Raji (cell line): Measurements from ENCODE around the gene TTLL13.

Experiments
- POLR2A ChIP-seq: IDR thresholded peaks from 2 replicates; pipeline ENCODE4 v1.6.1; 2011; ENCODE audit warnings: low read depth, low read length, control low read depth; ENCODE audit not compliant: insufficient read depth

TTLL13 gene

GRCh38 chr15:90227336-90227735 is 22.0 kb upstream of the TTLL13 start:
- no peak for TF ChIP-seq POLR2A

- TF ChIP-seq POLR2A = 0 out of 2 replicates have a peak, but pooled peaks have one; percentile 16
Measured at GRCh38 chr15:90227816-90228772, 21.3 kb upstream of the TTLL13 start.

GRCh38 chr15:90228960-90229359 is 20.4 kb upstream of the TTLL13 start:
- TF ChIP-seq POLR2A = no peak

GRCh38 chr15:90230071-90230494 is 19.3 kb upstream of the TTLL13 start:
- no peak for TF ChIP-seq POLR2A

DNA sequence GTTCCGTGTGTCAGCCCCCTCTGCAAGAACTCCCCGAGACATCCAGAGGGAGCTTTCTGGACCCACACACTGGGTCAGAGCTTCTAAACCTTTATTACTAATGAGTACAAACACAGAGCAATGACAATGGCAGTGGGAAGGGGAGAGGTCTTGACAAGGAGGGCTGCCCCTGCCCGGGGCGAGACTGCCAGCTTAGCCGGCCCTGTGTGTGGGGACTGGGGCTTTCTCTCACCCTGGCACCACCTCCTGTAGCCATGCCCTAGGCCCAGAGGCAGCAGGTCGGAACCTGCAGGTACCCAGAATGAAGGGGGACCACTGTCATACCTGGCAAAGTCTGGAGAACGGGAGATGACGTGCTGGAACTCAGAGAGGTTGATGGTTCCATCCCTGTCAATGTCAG is 18.7 kb upstream of the TTLL13 start:
- TF ChIP-seq POLR2A = no peak

DNA sequence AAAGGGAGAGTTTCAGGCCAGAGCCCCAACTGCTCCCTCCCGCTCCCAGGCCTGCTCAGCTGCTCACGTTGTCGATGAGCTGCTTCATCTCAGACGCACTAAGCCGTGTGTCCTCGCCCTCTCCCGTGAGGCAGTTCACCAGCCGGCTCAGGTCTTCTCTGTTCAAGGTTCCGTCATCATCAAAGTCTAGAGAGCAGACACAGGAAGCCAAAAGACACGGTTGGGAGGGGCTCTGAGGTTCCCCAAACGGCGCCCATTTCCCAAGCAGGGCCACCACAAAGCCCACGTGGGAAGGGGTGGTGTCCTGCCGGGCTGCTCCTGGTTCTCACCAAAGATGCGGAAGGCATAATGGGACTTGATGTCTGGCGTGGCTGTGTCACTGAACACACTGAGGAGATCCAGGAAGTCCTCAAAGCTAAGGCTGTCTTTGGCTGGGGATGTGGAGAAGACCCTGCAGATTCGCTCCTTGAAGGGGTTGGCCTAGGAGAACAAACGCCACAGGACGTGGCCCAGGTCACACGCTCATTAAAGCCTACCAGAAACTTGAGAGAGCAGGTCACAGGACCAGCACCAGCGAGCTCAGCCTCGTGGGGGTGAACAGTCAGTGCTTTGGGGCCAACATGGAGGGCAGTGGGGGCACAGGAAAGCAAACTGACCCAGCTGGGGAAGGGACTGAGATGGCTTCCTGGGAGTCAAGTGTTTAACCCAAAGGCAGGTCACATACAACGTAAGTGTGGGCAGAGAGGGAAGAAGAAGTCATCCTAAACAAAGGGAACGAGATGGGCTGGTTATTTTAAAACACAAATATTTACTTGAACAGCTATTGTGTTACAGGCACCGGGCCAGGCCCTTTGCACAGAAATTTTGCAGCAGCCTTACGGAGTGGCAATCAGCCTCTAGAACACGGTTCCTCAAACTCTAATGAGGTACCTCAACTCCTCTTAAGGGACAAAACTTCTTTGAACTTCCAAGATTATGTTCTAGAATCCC is 18.0 kb upstream of the TTLL13 start:
- TF ChIP-seq POLR2A = no peak

- 0 out of 2 replicates have a peak, but pooled peaks have one; percentile 11 for TF ChIP-seq POLR2A
Measured at GRCh38 chr15:90232196-90232595, 17.2 kb upstream of the TTLL13 start.

GRCh38 chr15:90232941-90233386 is 16.4 kb upstream of the TTLL13 start:
- no peak for TF ChIP-seq POLR2A

DNA sequence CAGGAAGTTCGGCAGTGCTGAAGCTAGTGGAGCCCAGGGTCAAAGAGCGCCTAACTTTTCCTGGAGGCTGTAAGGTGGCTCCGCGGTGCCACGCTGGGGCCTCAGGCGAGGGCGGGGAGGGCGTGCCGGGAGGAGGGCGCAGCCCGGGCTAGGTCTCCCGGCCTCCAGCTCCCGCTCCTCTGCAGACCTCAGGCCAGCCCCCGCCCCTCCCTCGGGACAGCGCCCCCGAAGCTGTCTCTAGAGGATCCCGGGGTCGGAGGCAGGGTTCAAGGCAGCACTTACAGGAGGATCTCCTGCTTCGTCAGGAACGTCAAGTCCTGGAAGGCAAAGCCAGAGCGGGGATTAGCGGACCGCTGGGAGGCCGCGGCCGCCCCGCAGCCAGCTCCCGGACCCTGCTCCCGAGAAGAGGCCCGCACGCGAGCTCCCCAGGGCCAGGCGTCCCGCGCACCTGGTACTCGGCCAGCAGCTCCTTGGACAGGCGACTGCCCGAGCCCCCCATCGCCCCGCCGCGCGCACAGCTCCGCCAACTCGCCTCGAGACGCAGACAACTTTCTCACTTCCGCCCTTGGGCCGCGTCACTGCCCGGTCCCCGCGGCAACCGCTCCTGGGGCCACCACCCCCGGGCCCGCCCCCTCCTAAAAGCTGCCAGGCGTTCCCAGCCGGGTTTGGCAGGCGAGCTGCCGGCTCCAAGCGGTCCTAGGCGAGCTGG is 15.8 kb upstream of the TTLL13 start, which contains the start of gene CIB1:
Gene CIB1, minus strand, starts transcription at position 555 of the 709 bp plus-strand sequence. Its CDS starts 56 bp downstream, at position 499.
- TF ChIP-seq POLR2A = peak; percentile 64

DNA sequence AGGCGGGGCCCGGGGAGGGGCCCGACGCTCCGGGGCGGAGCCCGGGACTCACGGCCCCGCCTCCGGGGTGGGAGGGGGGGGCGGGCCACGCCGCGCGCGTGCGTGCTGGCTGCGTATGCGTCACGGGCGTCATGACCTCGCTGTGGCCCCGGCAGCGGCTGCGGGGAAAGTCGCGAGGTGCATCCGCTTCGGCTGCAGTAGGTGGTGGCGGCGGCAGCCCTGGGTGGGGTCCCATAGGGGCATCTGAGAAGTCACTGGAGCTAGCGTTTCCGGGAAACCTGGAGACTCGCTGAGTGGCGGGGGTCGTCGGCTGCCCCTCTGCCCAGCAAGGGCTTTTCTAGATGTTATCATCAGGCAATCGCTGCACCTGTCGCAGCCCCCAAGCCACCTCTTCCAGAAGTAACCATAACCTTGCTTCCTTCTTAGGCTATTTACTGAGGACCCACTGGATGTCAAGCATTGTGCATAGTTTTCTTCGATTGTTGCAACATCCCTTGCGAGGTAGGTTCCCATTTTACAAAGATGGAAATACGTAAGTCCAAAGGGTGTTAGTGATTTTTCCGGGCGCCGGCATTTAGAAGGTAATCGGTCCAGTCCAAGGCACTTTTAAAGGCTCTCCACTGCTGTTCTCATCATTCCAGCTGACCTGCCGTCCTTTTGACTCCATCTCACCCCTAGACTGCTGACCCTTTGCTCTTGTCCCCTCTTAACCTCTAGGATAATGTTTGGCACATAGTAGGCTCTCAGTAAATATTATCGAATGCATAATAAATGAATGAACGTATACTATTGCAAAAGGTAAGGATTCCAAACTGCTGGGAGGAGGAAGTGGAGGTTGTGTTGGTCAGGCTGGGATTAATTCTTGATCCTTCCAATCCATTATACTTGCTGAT is 15.0 kb upstream of the TTLL13 start, which contains the start of gene GDPGP1:
Gene GDPGP1, plus strand, starts transcription at position 114 of the 893 bp plus-strand sequence. CDS start 6,700 bp downstream, outside the sequence.
- peak; percentile 93 for TF ChIP-seq POLR2A

- no peak for TF ChIP-seq POLR2A
Measured at GRCh38 chr15:90239371-90239770, 10.0 kb upstream of the TTLL13 start.

DNA sequence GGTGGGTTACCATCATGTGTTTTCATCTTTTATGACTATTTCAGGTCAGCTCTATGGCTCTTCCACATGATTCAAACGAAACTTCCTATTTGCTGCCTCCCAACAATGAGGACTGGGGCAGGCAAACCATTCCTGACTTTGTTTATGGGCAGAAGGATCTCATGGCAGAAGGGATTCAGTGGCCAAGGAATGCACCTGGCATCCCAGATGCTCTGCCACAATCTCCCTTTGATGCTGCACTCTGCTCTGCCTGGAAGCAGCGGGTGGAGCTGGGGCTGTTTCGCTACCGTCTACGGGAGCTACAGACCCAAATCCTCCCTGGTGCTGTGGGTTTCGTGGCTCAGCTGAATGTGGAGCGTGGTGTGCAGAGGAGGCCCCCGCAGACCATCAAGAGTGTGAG is 8.5 kb upstream of the TTLL13 start:
- no peak for TF ChIP-seq POLR2A
